OCI-LY3 (cell line): ENCODE measurements around the gene PTPRA.

ENCODE experiments used
- EZH2phosphoT487 ChIP-seq: fragments of 200-600 bp; shearing (Covaris generic); IDR thresholded peaks from 2 replicates; pipeline ENCODE4 v1.6.1; 2018; ENCODE audit warnings: antibody characterized with exemption, mixed run types, low read depth
- TF ChIP-seq, protein P1 (sequence below): fragments of 200-600, 300-600 bp; sonication (generic); IDR thresholded peaks from 2 replicates; pipeline ENCODE4 v1.5.1; 2014; ENCODE audit warnings: antibody characterized with exemption, low read length, low read depth

DNA sequence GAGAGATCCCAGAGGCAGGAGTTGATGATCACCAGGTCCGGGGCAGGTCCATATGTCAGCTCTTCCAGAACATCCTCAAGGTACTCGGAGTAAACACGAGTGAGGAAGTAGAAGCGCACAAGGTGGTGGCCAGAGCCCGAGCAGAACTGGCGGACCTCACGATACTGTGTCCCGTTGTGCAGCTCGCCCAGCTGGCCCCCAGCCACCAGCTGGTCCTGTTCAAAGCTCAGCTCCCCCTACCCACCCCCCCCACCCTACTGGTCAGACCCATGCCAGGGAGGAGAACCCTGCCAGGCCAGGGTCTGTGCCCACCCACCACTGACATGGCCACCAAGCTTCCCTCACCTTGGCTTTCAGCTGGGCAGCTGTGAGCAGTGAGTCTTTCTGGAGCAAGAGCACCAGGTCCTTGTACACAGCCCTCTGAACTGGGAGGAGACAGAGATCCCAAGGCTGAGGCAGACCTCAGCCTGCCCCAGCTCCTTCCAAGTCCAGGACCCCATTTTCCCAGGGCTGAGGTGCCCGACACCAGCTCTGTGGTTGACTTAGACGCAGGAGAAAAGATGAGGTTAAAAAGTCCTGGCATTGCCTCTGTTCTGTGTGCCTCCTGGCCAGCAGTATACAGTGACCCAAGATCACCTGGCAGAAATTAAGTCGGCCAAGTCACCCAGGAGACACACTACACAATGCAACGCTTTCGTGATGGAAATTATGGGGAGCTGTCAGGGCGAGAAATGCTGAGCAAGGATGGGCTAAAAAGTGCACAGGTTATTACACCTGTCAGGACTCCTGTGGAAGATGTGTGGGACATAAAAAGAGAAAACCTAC lies 34.2 kb upstream of the PTPRA start:
- TF ChIP-seq, protein P1, sequence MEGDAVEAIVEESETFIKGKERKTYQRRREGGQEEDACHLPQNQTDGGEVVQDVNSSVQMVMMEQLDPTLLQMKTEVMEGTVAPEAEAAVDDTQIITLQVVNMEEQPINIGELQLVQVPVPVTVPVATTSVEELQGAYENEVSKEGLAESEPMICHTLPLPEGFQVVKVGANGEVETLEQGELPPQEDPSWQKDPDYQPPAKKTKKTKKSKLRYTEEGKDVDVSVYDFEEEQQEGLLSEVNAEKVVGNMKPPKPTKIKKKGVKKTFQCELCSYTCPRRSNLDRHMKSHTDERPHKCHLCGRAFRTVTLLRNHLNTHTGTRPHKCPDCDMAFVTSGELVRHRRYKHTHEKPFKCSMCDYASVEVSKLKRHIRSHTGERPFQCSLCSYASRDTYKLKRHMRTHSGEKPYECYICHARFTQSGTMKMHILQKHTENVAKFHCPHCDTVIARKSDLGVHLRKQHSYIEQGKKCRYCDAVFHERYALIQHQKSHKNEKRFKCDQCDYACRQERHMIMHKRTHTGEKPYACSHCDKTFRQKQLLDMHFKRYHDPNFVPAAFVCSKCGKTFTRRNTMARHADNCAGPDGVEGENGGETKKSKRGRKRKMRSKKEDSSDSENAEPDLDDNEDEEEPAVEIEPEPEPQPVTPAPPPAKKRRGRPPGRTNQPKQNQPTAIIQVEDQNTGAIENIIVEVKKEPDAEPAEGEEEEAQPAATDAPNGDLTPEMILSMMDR: no peak
- no peak for TF ChIP-seq EZH2phosphoT487
